NCI-H510A (cell line): Measurements from ENCODE around the gene FSIP1.
A peak's percentile ranks its signal among the peaks of the same experiment; 100 is the strongest.

Experiments used
- DNase-seq: peaks from one replicate; lab custom pipeline; 2025; lab: John Stamatoyannopoulos, UW

The FSIP1 gene

GRCh38 chr15:39756806-39757522, 25.7 kb downstream of the FSIP1 start:
- peak; percentile 13 for DNase-seq

DNA sequence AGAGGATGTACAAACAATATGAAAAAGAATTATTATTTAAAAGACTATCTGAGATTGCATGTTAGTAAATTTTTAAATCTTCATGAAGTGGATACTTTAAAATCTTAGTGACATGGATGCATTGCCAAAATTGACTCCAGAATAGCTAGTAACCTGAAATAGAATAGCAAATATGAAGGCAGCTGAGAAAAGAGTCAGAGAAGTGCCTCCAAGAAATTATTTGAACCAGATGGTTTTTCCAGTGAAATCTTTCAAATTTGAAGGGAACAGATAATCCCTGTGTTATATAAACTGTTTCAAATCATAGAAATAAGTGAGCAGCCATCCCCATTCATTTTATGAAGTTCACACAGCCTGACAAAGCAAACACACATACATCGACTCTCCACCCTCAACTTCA, 29.6 kb downstream of the FSIP1 start:
- DNase-seq, result no peak

DNA sequence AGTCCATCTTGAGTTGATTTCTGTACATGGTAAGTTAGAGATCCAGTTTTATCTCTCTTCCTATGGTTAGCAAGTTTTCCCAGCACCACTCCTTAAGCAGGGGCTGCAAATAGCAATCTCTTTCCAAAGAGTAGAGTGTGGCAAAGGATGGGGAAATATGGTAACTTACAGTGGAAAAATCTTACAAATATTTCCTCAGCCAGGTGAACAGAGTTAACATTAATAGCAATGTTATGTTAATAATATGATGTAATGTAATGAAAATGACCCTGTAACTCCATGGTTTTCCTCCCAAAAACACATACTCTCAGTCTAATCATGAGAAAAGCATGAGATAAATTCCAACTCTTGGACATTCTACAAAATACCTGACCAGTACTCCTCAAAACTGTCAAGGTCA, 30.4 kb downstream of the FSIP1 start:
- DNase-seq, result no peak

DNA sequence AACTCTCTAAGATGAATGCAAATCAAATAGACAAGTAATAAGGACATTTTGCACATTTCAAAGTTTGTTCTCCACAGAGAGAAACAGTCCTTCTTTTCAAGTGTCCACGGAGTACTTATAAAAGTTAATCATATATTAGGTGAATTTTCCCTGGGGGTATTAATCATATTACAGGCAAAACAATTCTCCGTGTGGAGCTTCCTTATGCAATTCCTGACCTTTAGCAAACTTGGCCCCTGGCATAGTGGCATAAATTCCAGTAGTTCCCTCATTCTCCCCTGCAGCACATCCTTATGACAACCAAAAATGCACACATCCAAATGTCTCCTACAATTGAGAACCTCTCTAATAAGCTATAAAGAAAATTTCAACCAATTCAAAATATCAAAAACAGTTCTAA, 34.4 kb downstream of the FSIP1 start:
- no peak for DNase-seq

DNA sequence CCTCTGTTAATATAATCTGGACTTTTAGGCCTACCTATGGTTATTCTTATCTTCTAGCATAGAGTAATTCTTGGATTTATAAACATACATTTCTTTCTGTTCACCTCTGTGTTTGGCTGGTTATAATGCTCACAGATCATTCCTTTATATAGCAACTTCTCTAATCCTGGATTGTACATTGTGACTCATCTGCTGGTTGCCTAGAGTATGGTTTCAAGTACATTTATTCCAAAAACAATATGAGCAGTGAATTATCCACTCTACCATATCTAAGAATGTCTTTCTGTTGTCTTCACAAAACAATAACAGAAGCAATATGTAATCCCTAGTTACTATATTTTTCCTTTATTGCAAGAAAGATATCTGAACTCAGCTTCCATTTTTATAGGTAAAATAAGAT, 35.3 kb downstream of the FSIP1 start:
- no peak for DNase-seq

DNA sequence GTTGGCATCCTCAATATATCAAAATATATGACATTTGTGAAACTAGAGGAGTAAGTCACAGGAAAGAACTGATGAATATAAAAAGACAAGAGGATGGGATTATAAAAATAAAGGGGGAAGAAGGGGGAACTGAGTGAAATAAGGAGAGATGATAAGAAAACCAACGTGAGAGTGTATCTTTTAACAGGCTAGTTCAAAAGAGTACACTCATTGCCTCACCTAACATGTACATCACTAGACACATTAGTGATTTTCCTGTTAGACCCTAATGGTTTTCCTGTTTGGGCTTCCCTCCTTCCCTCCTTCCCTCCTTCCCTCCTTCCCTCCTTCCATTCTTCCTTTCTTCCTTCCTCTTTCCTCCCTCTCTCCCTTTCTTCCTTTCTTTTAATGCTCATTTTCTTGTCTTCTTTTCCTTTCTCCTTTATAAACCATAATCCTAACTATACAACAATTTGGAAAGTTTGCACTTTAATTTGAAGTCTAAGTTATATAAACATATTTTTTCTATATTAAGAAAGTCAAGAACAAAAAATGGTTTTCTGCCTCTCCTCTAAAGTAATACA, 35.8 kb downstream of the FSIP1 start:
- no peak for DNase-seq

DNA sequence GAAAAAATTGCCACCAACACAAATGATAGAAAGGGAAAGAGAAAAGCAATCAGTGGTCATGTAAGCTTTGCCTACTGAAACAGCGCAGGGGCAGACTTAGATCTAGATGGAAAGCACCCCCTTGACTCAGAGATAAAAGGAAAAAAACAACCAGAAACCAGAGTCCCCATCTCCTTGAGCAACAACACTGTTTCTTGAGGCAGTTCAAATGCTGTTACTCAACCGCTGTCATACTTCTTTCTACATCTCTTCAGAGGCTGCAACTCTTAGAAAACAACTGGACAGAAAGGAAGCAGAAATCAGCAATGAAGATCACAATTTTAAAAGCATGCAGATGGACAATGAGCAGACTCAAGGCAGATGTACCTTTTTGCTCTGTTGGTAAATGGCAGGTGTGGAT, 36.5 kb downstream of the FSIP1 start:
- no peak for DNase-seq

- DNase-seq, result no peak
These were observed 37.2 kb downstream of the FSIP1 start for GRCh38 chr15:39745415-39745814.

GRCh38 chr15:39744334-39745103, 38.1 kb downstream of the FSIP1 start:
- no peak for DNase-seq

DNA sequence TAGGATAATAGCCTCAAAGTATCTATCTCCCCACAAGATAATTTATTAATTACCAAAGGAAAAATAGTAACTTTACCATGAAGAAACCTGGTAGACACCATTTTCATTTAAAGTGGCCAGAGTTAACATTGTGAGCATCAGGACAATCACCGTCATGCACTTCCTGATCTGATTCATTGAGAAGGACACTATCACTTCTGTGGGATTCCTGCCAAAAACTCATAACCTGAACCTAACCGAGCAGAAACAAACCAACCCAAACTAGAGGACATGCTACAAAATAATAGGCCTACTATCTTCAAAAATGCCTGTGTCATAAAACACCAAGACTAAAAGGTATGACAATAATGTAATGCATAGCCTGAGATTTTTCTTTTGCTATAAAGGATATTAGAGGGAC, 39.0 kb downstream of the FSIP1 start:
- DNase-seq, result no peak

DNA sequence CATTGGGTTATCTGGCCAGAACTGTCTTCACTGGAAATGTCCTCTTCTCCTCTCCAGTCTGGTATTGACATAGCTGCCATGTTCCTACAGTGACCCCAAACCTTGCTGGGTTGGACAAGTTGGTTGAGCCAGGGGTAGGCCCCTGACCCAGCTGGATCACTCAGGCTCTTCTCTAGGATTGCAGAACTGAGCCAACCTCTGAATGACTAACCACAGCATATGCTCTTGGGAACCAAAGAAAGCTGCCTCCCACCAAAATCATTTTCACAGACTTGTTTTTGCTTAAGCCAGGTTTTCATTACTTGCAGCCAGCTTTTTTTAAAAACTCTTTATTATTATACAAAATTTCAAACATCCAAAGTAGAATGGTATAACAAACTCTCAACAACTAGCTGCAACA, 41.4 kb downstream of the FSIP1 start:
- no peak for DNase-seq

DNA sequence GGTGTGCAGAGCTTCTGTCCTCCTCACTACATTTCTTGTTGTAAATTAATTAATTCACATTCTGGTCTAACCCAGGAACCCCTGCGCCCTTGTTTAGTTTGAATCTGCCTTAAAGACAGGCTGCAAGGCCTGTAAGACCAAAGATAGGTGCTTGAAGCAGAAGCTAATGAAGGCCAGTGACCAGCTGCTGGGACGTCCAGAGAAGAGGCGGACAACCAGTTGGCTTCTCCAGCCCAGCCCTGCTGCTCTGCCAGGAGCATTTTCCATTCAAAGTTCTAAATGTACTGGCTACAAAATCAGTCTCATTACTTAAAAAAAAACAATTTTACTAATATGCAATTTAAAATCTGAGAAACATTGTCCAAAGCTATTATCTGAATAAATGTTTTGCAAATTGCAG, 43.6 kb downstream of the FSIP1 start:
- no peak for DNase-seq

DNA sequence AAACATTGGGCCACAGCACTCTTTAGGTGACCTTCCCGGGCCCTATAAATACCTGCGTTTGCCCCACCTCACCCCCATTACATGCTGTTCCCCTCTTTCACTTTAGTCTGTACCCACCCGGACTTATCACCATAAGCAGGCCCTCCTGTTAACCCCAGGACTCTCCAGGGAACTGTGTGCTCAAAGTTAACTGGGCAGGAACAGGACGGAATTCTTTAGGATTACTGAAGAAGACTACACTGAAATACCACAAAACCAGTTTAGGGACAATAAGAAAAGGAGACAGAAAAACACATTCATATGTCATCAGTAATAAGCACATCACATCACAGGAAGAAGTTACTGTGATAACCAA, 45.5 kb downstream of the FSIP1 start:
- DNase-seq, result no peak

GRCh38 chr15:39736412-39737195, 46.0 kb downstream of the FSIP1 start:
- DNase-seq, result no peak

- DNase-seq, result no peak
These were observed 47.4 kb downstream of the FSIP1 start for GRCh38 chr15:39735120-39735717.

DNA sequence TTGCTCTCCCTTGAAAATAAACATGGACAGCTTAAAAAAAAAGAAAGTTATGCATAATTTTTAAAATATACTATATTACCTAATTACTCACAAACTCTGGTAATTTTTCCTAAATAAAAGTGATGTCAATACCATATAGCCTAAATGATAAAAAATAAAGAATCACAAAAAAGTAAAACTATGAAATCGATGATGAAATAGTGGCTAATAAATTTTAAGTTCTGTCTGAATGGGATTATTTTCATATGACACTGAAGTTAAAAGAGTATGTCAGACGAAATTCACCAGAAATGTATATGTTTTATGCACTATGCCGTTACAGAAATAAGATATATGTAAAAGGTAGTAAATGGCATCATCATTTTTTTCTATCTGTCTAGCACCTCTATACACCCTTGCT, 51.4 kb downstream of the FSIP1 start:
- DNase-seq, result no peak

DNA sequence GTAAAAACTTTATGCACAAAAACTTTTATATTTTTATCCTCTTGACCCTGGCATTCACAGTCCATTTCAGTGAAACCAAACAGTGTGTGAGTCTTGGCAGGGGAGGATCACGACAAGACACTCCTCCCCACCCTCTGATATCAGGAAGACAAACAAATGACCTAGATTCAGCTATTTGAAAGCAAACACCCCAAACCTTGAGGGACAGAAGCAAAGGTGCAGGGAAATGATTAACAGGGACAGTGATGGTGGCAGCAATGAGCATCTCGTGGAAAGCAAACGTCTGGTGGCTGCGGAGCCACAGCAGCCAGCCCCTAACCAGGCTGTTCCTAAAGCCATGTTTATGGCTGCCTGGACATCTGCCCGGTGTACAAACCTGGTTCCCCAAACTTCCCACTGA, 52.1 kb downstream of the FSIP1 start:
- DNase-seq, result no peak

- DNase-seq, result no peak
These were observed 53.1 kb downstream of the FSIP1 start for GRCh38 chr15:39729500-39729899.

GRCh38 chr15:39728845-39729244, 53.8 kb downstream of the FSIP1 start:
- DNase-seq, result no peak

GRCh38 chr15:39721893-39722292, 60.7 kb downstream of the FSIP1 start:
- no peak for DNase-seq

GRCh38 chr15:39720621-39721611, 61.7 kb downstream of the FSIP1 start:
- no peak for DNase-seq
